ENCODE data around the gene INPP5D. TPM values are rescaled to one million over a fixed set of nuclear protein-coding genes. Genes with fewer than 3 reads are reported as not detected.

Gene INPP5D
- total RNA-seq, 1 donor from 2014 or later: 26.6 TPM

- FAIRE-seq (peak; percentile 93), DNase-seq (ENCODE audit: low read depth) (no peak)
- H3K36me3 ChIP-seq (ENCODE audit: control insufficient read depth, insufficient read depth, low read length): no peaks in the 10 kb centered on the region
- no peaks in the 10 kb centered on the region for H3K27me3 ChIP-seq (ENCODE audit: control insufficient read depth, insufficient read depth, low read length)
- peak; percentile 92 for TF ChIP-seq CTCF (IDR thresholded peaks at IDR 0.05; ENCODE audit: insufficient read depth, low read length, severe bottlenecking)
- no peak overlapping the region for H3K4me3 ChIP-seq (ENCODE audit: low read depth, low read length)
Measured at GRCh38 chr2:233053928-233054784, 6.0 kb upstream of the INPP5D start.

GRCh38 chr2:233055362-233055761 lies 4.8 kb upstream of the INPP5D start:
- DNase-seq (ENCODE audit: low read depth) (no peak), FAIRE-seq (no peak)
- Histone ChIP-seq H3K27me3 (ENCODE audit: control insufficient read depth, insufficient read depth, low read length) (no peaks in the 10 kb centered on the region), H3K36me3 (ENCODE audit: control insufficient read depth, insufficient read depth, low read length) (no peaks in the 10 kb centered on the region), H3K4me3 (ENCODE audit: low read depth, low read length) (no peak overlapping the region)
- no peak for TF ChIP-seq CTCF (IDR thresholded peaks at IDR 0.05; ENCODE audit: insufficient read depth, low read length, severe bottlenecking)

GRCh38 chr2:233056961-233057605 lies 3.1 kb upstream of the INPP5D start:
- FAIRE-seq: no peak
- TF ChIP-seq CTCF (IDR thresholded peaks at IDR 0.05; ENCODE audit: insufficient read depth, low read length, severe bottlenecking): no peak
- Histone ChIP-seq H3K27me3 (ENCODE audit: control insufficient read depth, insufficient read depth, low read length) (no peaks in the 10 kb centered on the region), H3K4me3 (ENCODE audit: low read depth, low read length) (no peak overlapping the region), H3K36me3 (ENCODE audit: control insufficient read depth, insufficient read depth, low read length) (no peaks in the 10 kb centered on the region)
- no peak for DNase-seq (ENCODE audit: low read depth)

GRCh38 chr2:233058717-233059546 lies 1.2 kb upstream of the INPP5D start:
- TF ChIP-seq CTCF (IDR thresholded peaks at IDR 0.05; ENCODE audit: insufficient read depth, low read length, severe bottlenecking): no peak
- DNase-seq (ENCODE audit: low read depth): no peak
- Histone ChIP-seq H3K4me3 (ENCODE audit: low read depth, low read length) (no peak overlapping the region), H3K27me3 (ENCODE audit: control insufficient read depth, insufficient read depth, low read length) (peaks cover 4% of the 10 kb centered on the region), H3K36me3 (ENCODE audit: control insufficient read depth, insufficient read depth, low read length) (no peaks in the 10 kb centered on the region)
- FAIRE-seq: no peak

- no peak for TF ChIP-seq CTCF (IDR thresholded peaks at IDR 0.05; ENCODE audit: insufficient read depth, low read length, severe bottlenecking)
- Histone ChIP-seq H3K4me3 (ENCODE audit: low read depth, low read length) (no peak overlapping the region), H3K36me3 (ENCODE audit: control insufficient read depth, insufficient read depth, low read length) (no peaks in the 10 kb centered on the region), H3K27me3 (ENCODE audit: control insufficient read depth, insufficient read depth, low read length) (peaks cover 4% of the 10 kb centered on the region)
- DNase-seq (ENCODE audit: low read depth): no peak
- FAIRE-seq: no peak
Measured at GRCh38 chr2:233059547-233059796, 670 bp upstream of the INPP5D start.

All from bronchial epithelial cell (primary cell).